ENCODE results near the gene CDH6. TPM values are rescaled to one million over a fixed set of nuclear protein-coding genes. Genes with fewer than 3 reads are reported as not detected.

The CDH6 gene
- total RNA-seq, 1 donor from 2014 or later = 127 TPM

DNA sequence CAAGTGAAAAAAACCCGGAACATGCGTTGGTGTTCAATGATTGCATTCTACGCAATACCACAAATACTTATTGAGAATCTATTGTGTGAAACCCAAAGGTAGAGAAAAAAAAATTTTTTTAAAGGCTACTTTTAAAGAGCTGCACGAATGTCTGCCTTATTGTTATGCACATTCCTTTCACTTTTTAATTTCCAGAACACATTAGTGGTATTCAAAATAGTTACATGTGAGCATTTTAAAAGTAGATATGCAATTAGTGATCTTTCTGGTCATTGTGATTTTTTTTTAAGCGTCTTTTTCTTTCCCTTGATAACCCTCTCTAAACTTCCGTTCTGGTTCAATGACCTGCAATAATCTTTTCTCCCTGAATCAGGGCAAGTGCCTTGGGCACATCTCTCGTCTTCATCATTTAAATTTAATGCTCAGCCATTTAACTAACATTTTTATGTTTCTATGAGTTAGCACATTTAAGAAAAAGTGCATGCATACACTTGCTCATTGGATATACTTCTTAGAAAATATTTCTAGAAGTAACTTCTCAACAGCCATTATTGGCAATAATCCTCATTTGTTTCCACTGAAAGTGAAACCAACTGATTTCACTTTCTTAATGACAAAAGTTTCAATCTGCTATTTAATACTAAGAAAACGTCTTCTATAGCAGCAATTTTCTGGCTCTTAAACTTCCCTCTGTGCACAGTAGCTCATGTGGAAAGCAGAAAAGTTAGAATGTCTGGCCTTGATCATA lies 80.3 kb downstream of the CDH6 start:
- Mint-ChIP-seq H3K36me3 (no peaks in the 10 kb centered on the region), H3K4me1 (ENCODE audit: unreplicated experiment) (no peaks in the 10 kb centered on the region), H3K27me3 (no peaks in the 10 kb centered on the region), H3K4me3 (no peak overlapping the region), H3K27ac (no peak overlapping the region), H3K9me3 (no peaks in the 10 kb centered on the region)
- DNase-seq (ENCODE audit: extremely low spot score, unreplicated experiment) = no peak
- TF ChIP-seq, protein P1, sequence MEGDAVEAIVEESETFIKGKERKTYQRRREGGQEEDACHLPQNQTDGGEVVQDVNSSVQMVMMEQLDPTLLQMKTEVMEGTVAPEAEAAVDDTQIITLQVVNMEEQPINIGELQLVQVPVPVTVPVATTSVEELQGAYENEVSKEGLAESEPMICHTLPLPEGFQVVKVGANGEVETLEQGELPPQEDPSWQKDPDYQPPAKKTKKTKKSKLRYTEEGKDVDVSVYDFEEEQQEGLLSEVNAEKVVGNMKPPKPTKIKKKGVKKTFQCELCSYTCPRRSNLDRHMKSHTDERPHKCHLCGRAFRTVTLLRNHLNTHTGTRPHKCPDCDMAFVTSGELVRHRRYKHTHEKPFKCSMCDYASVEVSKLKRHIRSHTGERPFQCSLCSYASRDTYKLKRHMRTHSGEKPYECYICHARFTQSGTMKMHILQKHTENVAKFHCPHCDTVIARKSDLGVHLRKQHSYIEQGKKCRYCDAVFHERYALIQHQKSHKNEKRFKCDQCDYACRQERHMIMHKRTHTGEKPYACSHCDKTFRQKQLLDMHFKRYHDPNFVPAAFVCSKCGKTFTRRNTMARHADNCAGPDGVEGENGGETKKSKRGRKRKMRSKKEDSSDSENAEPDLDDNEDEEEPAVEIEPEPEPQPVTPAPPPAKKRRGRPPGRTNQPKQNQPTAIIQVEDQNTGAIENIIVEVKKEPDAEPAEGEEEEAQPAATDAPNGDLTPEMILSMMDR (conservative IDR thresholded peaks at IDR 0.05) = no peak

DNA sequence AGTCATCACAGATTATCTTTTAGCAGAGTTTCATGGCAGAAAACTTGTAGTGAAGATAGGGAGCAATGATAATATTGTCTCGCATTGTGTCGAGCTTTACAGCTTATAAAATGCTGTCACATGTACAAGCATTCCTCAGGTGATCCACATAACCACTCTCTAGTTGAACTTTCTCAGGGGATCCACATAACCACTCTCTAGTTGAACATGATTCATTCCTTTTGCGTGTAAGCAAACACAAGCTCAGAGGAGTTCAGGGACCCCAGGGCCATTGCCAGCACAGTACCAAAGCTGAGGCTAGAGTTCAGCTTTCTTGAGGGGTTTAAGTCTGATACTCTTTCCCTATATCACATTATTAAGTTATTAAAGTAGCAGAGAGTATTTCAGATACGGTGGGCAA lies 86.7 kb downstream of the CDH6 start:
- H3K27me3 Mint-ChIP-seq = no peaks in the 10 kb centered on the region
- H3K9me3 Mint-ChIP-seq = peaks cover 5% of the 10 kb centered on the region
- TF ChIP-seq, protein P1 (conservative IDR thresholded peaks at IDR 0.05) = no peak
- H3K4me1 Mint-ChIP-seq (ENCODE audit: unreplicated experiment) = no peaks in the 10 kb centered on the region
- DNase-seq (ENCODE audit: extremely low spot score, unreplicated experiment) = no peak
- H3K27ac Mint-ChIP-seq = no peak overlapping the region
- H3K4me3 Mint-ChIP-seq = no peak overlapping the region
- no peaks in the 10 kb centered on the region for H3K36me3 Mint-ChIP-seq

DNA sequence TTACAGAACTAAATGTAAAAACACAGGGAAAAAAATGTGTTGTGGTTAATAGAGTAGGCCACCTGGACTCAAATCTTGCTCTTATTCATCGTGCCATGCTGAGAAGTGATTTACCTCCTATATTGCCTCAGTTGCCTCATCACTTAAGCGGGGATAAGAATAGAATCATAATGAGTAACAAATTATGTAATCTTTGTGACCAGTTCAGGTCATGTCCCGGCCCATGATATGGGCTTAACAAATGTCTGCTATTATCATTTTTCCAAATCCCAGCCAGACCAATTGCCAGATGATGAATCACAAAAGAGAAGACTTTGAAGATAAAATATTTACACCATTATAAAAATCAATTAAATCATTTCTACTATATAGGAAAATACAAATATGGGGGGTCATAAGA lies 89.8 kb downstream of the CDH6 start:
- H3K36me3 Mint-ChIP-seq = no peaks in the 10 kb centered on the region
- no peaks in the 10 kb centered on the region for H3K27me3 Mint-ChIP-seq
- no peak for DNase-seq (ENCODE audit: extremely low spot score, unreplicated experiment)
- peaks cover 5% of the 10 kb centered on the region for H3K9me3 Mint-ChIP-seq
- no peak overlapping the region for H3K4me3 Mint-ChIP-seq
- H3K27ac Mint-ChIP-seq = no peak overlapping the region
- TF ChIP-seq, protein P1 (conservative IDR thresholded peaks at IDR 0.05) = no peak
- H3K4me1 Mint-ChIP-seq (ENCODE audit: unreplicated experiment) = no peaks in the 10 kb centered on the region

DNA sequence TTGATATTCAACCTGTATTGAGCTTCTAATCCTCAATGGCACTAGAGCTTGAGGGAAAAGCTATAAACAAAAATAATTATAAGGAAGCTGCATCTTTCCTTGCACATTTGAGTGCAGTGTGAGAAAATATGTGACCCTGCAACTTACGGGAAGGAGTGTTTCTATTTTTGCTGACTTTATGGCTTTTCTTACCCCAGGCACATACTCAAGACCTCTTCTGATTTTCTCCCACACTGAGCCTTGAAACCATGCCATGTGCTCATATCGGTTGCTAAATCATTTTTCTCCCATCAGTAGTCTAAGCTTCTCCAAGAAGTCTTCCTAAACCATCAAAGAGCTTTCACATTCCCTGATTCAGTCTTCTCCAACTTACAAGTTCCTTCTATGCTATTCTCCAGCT lies 91.5 kb downstream of the CDH6 start:
- Mint-ChIP-seq H3K9me3 (peaks cover 5% of the 10 kb centered on the region), H3K27me3 (no peaks in the 10 kb centered on the region), H3K4me3 (no peak overlapping the region), H3K36me3 (no peaks in the 10 kb centered on the region), H3K4me1 (ENCODE audit: unreplicated experiment) (no peaks in the 10 kb centered on the region), H3K27ac (no peak overlapping the region)
- DNase-seq (ENCODE audit: extremely low spot score, unreplicated experiment) = no peak
- TF ChIP-seq, protein P1 (conservative IDR thresholded peaks at IDR 0.05) = no peak

DNA sequence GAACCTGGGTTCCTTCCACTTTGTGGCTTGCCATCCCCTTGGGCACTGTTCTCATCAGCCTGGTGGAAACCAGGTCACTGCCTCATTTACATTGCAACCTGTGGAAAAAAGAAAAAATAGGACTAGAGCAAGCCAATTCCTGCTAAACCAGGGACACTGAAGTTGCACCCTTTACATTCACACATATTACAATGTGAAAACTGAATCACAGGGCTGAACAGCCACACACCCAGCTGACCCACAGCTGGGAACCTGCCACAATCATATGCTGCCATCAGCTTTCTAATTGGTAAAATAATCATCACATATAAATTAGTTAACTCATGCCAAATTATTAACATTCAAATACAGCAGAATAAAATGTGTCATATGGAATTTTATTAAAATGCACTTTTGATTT lies 94.5 kb downstream of the CDH6 start:
- H3K4me1 Mint-ChIP-seq (ENCODE audit: unreplicated experiment) = peaks cover 6% of the 10 kb centered on the region
- no peaks in the 10 kb centered on the region for H3K36me3 Mint-ChIP-seq
- no peaks in the 10 kb centered on the region for H3K27me3 Mint-ChIP-seq

More for the DNA sequence above, 94.5 kb downstream of the CDH6 start:
- H3K27ac Mint-ChIP-seq = no peak overlapping the region
- H3K4me3 Mint-ChIP-seq = no peak overlapping the region
- TF ChIP-seq, protein P1 (conservative IDR thresholded peaks at IDR 0.05) = no peak
- peaks cover 5% of the 10 kb centered on the region for H3K9me3 Mint-ChIP-seq
- no peak for DNase-seq (ENCODE audit: extremely low spot score, unreplicated experiment)
